Activated naive CD4-positive, alpha-beta T cell (primary cell): Measurements from ENCODE around the gene TRIM44.
"Not testable (repeated sequence)": the region's sequence is repeated elsewhere in the genome, so short reads cannot be mapped to it uniquely, and the experiment has no call there.

Source experiments
- DNase-seq, 4 experiments: peaks; one replicate each; lab custom pipeline; 2025; lab: John Stamatoyannopoulos, UW

The TRIM44 gene

DNA sequence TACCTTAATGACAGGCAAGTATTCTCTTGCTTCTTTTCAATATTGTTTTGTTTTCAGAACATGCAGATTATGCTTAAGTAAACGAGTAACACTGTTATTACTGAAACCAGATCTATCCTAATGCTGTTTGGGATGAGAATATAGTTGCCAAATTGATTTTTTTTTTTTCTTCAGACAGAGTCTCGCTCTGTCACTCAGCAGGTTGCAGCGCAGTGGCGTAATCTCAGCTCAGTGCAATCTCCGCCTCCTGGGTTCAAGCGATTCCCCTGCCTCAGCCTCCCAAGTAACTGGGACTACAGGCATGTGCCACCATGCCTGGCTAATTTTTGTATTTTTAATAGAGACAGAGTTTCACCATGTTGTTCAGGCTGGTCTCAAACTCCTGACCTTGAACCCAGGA, 91.0 kb downstream of the TRIM44 start:
- DNase-seq: not testable (repeated sequence)

DNA sequence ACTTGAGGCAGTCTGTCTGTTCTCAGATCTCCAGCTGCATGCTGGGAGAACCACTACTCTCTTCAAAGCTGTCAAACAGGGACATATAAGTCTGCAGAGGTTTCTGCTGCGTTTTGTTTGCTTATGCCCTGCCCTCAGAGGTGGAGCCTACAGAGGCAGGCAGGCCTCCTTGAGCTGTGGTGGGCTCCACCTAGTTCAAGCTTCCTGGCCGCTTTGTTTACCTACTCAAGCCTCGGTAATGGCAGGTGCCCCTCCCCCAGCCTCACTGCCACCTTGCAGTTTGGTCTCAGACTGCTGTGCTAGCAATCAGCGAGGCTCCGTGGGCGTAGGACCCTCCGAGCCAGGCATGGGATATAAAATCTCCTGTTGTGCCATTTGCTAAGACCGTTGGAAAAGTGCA, 97.4 kb downstream of the TRIM44 start:
- DNase-seq: not testable (repeated sequence)

DNA sequence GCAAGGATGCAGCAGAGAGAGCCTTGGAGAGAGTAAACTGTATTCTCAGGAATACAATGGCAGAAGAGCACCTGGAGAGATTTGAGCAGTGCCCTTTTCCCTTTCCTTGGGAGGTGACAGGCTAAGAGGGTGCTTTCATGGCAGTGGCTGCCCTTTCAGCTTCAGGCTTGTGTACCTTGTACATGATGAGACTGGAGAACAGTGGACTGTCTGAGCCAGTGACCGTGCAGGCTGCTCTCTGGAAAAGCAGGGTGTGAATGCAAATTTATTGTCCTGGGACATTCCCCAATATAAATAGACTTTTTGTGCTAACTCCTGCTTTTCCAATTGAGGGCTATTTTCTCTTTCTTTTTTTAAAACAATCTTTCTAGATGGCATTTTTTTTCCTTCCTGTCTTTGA, 99.3 kb downstream of the TRIM44 start:
- no peak for DNase-seq

DNA sequence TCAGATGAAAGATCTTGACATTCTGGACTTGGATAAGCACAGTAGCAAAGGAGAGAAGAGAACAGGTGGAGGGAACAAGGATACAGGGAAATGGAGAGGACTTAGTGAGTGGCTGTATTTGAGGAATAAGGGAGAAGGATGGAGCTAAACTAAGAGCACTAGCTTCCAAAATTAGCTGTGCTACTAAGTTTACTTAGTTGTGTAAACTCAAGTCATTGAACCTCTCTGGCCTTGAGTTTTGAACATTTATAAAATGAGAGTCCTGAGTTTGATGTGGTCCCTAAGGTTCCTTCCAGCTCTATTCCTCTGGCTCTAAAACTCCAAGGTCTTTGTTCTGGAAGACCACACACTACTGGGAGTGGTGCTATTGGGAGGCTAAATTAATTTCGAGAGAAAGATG, 100.7 kb downstream of the TRIM44 start:
- no peak for DNase-seq

DNA sequence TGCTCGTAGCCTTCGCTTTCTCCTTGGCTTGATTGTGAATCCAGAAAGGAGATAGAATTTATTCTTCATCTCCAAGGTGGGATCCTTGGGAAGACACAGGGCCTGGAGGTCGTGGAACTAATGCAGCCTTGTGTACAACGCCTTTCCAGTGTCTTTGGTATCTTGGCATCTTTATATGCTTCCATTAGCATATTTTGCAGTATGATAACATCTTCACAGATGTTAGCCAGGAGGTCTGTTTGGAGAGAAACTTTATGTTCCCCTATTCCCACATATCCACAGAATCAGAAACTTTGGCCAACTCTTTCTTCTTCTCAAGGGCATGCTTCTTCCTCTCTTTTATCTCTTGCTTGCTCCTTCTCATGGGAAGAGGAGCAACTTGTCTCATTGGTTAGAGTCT, 101.2 kb downstream of the TRIM44 start:
- DNase-seq: no peak

DNA sequence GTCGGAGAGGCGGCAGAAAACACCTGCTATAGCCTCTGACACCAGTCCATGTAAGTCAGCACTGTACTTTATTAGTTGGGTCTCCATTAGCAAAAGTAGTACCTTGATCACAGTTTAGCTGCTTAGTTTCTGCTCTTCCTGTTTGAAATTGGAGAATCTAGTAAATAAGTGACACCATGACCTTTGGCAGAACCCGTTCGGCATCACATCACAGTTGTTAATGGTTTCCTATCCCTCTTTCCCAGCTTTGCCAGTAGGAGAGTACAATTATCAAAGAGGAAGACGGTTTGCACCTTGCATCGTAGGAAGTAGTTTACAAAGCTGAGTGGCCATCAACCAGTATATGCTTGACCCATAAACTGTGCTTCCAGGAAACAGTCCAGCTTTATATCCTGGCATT, 101.8 kb downstream of the TRIM44 start:
- DNase-seq: no peak

DNA sequence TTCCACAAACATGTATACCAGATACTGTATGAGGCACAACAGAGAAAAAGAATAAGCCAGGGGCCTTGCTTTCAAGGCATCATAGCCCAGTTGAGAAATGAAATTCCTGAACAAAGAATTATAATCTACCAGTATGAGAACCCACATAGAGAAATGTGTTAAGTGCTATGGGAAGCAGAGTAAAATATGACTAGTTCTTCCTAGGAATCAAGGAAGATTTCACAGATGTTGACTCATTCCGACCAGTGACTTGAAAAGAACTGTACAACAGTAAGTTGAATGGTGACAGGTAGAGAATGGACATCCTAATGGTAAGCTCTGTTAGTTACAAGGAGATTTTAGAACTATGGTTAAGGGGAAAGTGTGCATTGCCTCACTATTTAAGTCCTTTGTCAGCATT, 102.6 kb downstream of the TRIM44 start:
- no peak for DNase-seq

DNA sequence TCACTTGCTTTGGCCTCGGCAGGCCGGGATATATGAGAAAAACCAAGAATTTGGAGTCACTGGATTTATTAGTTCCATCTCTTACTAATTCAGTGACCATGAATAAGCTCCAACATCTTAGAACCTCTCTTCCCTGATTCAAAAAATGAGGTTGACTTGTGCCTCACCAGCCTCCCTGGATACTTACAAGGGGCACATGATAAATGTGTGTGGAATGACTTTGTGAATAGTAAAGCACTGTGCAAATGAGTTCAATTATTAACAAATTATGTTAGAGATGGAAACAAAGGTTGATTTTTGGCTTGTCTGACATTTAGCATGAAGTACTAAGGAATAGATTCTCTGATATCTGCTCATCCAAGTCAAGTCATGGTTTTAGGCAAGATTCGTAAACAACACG, 104.1 kb downstream of the TRIM44 start:
- no peak for DNase-seq

DNA sequence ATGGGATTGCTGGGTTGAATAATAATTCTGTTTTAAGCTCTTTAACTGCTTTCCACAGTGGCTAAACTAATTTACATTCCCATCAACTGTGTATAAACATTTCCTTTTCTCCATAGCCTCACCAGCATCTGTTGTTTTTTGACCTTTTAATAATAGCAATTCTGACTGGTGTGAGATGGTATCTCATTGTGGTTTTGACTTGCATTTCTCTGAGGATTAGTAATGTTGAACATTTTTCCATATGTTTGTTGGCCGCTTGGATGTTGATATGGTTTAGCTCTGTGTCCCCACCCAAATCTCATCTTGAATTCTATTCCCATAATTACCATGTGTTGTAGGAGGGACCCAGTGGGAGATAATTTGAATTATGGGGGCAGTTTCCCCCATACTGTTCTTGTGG, 107.8 kb downstream of the TRIM44 start:
- not testable (repeated sequence) for DNase-seq

DNA sequence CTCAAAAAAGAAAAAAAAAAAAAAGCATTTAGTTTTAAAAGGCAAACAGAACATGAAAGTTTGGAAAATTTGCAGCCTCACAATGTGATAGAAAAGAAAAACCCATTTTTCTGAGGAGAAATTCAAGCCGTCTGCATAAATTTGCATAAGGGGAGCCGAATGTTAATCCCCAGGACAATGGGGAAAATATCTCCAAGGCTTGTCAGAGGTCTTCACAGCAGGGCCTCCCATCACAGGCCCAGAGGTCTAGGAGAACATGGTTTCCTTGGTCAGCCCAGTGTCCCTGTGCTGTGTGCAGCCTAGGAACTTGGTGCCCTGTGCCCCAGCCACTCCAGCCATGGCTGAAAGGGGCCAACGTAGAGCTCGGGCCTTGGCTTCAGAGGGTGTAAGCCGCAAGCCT, 109.1 kb downstream of the TRIM44 start:
- DNase-seq: no peak

DNA sequence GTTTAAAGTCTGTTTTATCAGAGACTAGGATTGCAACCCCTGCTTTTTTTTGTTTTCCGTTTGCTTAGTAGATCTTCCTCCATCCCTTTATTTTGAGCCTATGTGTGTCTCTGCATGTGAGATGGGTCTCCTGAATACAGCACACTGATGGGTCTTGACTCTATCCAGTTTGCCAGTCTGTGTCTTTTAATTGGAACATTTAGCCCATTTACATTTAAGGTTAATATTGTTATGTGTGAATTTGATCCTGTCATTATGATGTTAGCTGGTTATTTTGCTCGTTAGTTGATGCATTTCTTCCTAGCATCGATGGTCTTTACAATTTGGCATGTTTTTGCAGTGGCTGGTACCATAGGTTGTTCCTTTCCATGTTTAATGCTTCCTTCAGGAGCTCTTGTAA, 114.7 kb downstream of the TRIM44 start:
- DNase-seq: not testable (repeated sequence)

DNA sequence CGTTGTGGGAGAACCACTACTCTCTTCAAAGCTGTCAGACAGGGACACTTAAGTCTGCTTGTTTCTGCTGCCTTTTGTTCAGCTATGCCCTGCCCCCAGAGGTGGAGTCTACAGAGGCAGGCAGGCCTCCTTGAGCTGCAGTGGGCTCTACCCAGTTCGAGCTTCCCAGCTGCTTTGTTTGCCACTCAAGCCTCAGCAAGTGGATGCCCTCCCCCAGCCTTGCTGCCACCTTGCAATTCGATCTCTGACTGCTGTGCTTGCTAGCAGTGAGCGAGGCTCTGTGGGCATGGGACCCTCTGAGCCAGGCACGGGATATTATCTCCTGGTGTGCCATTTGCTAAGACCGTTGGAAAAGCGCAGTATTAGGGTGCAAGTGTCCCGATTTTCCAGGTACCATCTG, 116.4 kb downstream of the TRIM44 start:
- not testable (repeated sequence) for DNase-seq

DNA sequence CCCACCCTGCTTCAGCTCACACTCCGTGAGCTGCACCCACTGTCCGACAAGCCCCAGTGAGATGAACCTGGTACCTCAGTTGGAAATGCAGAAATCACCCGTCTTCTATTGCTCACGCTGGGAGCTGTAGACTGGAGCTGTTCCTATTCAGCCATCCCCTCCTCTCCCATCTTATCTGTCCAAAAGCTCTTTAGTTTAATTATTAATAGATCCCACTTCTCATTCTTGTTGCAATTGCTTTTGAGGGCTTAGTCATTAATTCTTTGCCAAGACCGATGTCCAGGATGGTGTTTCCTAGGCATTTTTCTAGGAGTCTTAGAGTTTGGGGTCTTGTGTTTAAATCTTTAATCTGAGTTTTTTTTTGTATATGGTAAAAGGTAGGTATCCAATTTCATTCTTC, 116.8 kb downstream of the TRIM44 start:
- DNase-seq: no peak

DNA sequence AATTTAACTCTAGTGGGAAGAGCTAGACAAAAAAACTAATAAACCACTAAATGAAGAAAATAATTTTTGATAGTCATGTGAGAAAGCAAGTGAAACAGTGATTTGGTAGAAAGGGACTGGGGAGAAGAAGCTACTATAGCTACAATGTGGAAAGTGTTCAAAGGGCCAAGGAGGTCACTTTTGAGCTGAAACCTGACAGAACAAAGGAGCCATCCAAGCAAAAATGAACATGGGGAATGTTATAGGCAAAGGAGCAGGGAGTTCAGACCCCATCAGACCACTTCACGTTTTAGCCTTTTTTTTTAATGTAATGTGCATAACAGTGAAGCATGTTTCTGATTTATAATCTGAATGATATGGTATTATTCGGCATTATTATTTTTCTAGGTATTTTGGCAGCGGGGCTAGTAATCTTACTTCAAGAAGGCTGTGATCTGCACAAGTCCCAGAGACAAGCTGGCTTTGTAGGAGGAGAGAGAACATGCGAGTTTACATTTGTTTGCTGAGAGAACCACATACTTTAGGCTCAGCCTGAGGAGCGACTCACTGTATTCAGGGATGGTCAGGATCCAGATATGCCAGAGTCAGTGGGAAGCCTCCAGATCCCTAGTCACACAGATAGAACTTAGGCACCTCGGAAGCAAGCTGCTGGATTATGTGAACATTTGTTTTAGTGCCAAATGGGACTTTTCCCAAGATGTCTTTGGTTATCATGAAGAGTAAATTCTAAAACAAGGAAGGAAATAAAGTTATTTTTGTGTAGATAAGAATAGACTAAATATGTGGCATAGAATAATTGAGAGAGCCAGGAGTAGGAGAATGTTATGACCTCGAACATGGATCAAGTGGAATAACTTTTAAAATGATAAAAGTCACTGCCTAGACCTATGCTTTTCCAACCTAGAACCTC, 118.6 kb downstream of the TRIM44 start:
- no peak for DNase-seq

DNA sequence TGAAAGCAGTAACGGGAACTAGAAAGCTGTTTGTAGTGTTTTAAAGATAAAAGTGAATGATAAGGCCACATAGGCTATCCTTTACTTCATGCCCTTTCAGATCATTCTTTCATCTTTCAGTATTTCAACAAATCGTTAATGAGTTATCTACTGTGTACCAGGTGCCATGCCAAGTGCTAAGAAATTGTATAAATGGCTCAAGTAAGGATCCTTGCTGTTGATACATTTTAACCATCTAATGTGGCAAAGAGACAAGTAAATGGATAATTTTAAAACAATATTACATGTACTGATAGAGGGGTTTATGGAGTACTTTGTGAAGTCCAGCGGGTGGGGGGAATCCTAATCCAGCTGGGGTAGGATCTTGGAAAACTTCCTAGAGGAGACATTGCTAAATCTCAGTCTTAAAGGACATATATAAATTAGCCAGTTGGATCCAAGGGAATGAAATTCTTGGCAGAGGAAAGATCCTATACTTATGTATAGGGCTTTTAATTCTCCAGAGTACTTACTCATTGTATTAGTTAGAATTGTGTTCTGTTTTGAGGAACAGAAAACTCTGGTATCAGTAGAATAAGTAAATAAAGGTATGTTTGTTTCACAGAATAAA, 119.4 kb downstream of the TRIM44 start:
- DNase-seq: no peak

DNA sequence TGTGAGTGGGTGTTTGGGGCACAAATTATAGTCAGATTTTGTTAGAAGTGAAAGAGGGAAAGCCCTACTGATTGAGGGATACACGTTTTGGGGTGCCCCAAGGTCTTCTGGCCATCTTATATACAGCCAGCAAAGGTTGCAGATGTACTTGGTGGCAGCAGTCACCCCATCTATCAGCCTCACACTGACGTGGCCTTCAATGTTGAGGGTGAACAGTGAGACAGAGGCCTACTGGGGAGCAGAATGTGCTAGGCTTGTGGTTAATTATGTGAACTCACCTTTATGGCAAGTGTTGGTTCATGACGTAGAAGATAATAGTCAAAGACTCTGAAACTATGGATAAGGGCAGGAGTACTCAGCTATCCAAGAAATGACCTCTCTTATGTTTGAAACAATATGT, 121.2 kb downstream of the TRIM44 start:
- DNase-seq: no peak

DNA sequence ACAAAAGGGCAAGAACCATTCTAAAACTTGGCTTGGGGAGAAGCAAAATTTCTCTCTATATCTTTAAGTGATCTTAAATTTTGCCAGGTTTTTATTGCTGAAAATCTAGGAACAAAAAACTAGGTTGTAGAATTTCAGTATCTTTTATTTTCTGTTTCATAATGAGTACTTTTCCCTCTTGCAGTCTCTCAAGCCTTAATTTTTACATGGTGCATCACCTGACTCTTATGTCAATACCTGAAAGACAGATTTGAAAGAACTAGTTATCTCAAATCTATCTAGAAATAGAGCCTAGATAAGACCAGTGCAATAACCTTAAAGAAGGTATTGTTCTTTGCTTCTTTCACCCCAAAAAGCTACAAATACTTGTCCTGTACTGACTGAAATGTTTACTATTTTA, 122.1 kb downstream of the TRIM44 start:
- no peak for DNase-seq

DNA sequence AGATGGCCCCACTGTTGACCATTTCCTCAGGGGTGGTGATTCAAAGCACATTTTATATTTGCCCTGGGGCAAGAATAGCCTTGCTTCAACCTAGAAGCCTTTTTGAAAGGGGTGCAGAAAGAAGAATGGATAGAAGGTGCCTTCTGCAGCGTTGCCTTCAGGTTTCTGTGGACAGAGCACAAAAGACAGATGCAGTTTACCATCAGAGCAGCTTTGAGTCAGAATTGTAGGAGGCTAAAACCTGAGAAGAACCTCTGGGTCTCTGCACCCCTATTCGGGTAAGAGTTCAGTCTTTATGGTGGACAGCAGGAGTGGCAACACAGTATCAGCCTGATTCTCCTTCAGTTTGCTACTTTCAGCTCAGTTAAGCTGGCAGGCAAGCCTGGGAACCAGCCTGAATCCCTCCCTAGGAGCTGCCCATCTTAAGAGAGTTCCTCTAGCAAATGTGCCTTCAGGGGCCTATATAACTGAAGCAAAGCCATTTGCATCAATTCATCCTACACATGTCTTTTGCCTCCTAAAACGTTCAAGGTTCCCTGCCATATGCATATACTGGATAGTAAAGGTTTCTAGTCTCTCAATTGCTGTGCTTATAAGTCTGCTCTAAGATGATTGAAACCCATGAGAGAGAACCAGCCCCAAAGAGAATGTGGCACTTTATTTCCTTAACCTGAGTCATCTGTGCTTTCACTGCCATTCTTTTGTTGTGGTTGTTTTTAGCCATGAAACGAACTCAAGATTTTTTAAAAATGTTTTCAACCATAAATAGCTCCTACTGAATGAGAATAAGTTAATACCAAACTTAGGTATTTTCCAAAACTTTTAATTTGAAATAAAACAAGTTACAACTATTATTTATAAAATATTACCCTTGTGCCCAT, 123.0 kb downstream of the TRIM44 start:
- no peak for DNase-seq

DNA sequence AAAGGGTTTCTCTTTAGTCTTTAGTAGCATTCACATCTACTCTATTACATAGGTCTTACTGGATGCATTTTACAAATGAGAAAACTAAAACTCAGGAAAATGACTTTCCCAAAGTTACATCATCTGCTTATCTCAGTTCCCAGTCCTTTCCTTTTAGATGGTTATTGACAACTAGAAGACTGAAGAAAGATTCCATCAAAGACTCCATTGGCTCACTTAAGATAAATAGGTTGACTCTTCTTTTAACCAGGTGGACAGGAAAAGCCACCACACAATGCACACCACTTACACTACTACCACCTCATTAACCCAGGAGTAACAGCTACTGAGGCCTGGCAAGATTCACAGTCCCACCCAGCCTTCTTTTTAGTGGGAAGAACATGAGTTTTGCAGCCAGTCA, 123.6 kb downstream of the TRIM44 start:
- no peak for DNase-seq

DNA sequence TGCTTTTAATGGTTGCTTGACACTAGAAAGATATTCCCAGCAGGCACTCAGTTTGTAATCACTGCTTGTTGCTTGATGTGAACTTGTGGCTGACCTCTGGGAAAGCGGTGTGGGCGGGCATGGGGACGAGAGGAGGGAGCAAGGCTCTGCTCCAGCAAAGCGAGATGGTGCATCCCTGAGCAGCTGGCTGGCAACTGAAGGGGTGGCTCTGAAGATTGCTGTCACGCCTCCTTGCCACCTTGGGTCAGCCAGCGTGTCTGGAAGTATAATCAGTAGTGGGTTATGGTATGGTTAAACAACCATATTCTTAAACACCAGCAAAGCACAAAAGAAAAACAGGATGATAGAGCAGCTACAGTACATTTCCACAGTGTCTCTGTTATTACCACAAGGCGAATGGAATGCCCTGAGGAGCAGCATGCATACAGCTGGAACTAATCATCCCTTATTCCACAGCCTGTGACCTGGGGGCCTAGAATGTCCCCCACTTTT, 124.5 kb downstream of the TRIM44 start:
- DNase-seq: no peak

DNA sequence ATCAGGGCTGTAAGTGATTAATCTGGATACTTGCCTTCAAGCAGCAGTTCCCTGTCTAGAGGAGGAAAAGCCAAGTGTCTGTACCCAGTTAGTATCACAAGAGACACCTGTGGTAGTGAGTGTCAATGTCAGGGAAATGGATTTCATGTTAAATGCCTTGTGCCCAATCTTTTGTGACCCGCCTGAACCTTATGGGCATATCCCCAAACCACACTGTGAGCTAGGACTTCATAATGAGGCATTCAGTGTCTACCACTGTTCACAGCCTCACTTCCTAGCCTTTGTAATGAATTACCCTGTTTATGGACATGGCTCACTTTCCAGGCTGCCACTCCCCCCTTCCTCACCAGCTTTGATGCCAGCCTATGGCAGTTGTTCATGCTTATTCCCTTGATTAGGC, 125.1 kb downstream of the TRIM44 start:
- no peak for DNase-seq
